Measurements from ENCODE around the gene CLCN4. TPM values are rescaled to one million over a fixed set of nuclear protein-coding genes. Genes with fewer than 3 reads are reported as not detected.

Gene CLCN4
- total and polyA plus RNA-seq, 2 donors (not counting 1 experiment from before 2014, with no cell fraction given) = 7.7 to 9.1 TPM

DNA sequence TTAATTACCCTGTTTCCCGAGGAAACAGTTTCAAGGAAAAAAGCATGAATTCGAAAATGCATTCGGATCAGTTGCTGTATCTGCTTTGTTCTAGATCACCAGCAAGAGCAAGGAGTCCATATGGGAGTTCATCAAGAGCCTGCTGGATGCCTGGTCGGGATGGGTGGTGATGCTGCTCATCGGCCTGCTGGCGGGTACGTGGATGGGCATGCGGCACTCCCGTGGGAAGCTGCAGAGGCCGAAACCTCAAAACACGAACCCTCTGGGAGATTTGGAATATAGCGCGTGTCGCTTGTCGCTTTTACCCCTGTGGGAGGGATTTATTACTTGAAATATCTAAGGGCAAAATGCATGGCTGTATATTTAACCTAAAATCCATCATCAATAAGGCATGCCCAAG, 30.6 kb downstream of the CLCN4 start:
- no peak overlapping the region for H3K4me2 ChIP-seq (replicated peaks; ENCODE audit: low read depth, low read length, poor library complexity, severe bottlenecking)
- peaks cover 24% of the 10 kb centered on the region for H3K79me2 ChIP-seq (ENCODE audit: control insufficient read depth, insufficient read depth, low read length)
- H3K9me3 Mint-ChIP-seq (ENCODE audit: insufficient read depth) = no peaks in the 10 kb centered on the region
- no peak overlapping the region for H2AFZ ChIP-seq (ENCODE audit: insufficient read depth, low read depth, low read length, poor library complexity, severe bottlenecking)
- H3K9me3 ChIP-seq (ENCODE audit: control extremely low read depth in 1 of 3, control insufficient read depth in 2 of 3, insufficient read depth in 1 of 3, low read length in 2 of 3) = no peaks in the 10 kb centered on the region
- ATAC-seq (ENCODE audit: low read depth) (no peak), DNase-seq (no peak)
- H3K4me3 ChIP-seq (ENCODE audit: control extremely low read depth in 1 of 5, extremely low read depth in 1 of 5, insufficient read depth in 1 of 5, low read depth in 2 of 5, low read length in 4 of 5) = no peak overlapping the region
- TF ChIP-seq CTCF (IDR thresholded peaks at IDR 0.05) (no peak), EZH2 (IDR thresholded peaks at IDR 0.05; ENCODE audit: borderline replicate concordance, insufficient read depth, low read depth, low read length, poor library complexity, severe bottlenecking) (no peak)
- H3K27me3 Mint-ChIP-seq = no peaks in the 10 kb centered on the region
- peaks cover 5% of the 10 kb centered on the region for H4K20me1 ChIP-seq (ENCODE audit: control insufficient read depth, insufficient read depth, low read length, poor library complexity, severe bottlenecking)
- peaks cover 0 to 21% of the 10 kb centered on the region in 2 experiments for H3K36me3 ChIP-seq (replicated peaks in 1 of 2; ENCODE audit: control extremely low read depth in 1 of 2, control insufficient read depth in 1 of 2, extremely low read depth in 1 of 2, insufficient read depth in 2 of 2, low read length in 1 of 2)
- H3K4me1 ChIP-seq (ENCODE audit: control insufficient read depth in 2 of 2, insufficient read depth in 2 of 2, low read length in 2 of 2) = no peaks in the 10 kb centered on the region
- H3K9ac ChIP-seq (ENCODE audit: low read length) = no peak overlapping the region
- no peak overlapping the region for H3K4me3 Mint-ChIP-seq
- H3K4me1 Mint-ChIP-seq = peaks cover 13% of the 10 kb centered on the region
- no peak overlapping the region for H3K27ac ChIP-seq (ENCODE audit: low read length in 2 of 2)
- ChIA-PET POLR2A (no interaction called here), CTCF (interaction anchor here (1.5 to 6.8 kb wide), 5 partner anchors 65 to 950 kb away, joined by 3 to 133 read pairs (median 96); partner anchors contain the start of gene MID1)
- peak overlapping the region; percentile 65 for H3K27ac Mint-ChIP-seq
- no peaks in the 10 kb centered on the region for H3K27me3 ChIP-seq (replicated peaks in 1 of 4; ENCODE audit: control extremely low read depth in 1 of 4, control insufficient read depth in 3 of 4, insufficient read depth in 4 of 4, low read length in 3 of 4)
- intact Hi-C loops (cut with micrococcal nuclease) = no loop called here
- 99% methylated on average over 7 of the region's 15 CpGs for WGBS (ENCODE audit: insufficient coverage)

- Histone ChIP-seq H2AFZ (ENCODE audit: insufficient read depth, low read depth, low read length, poor library complexity, severe bottlenecking) (no peak overlapping the region), H3K27me3 (replicated peaks in 1 of 4; ENCODE audit: control extremely low read depth in 1 of 4, control insufficient read depth in 3 of 4, insufficient read depth in 4 of 4, low read length in 3 of 4) (no peaks in the 10 kb centered on the region), H3K9me3 (ENCODE audit: control extremely low read depth in 1 of 3, control insufficient read depth in 2 of 3, insufficient read depth in 1 of 3, low read length in 2 of 3) (no peaks in the 10 kb centered on the region), H3K4me1 (ENCODE audit: control insufficient read depth in 2 of 2, insufficient read depth in 2 of 2, low read length in 2 of 2) (no peaks in the 10 kb centered on the region), H4K20me1 (ENCODE audit: control insufficient read depth, insufficient read depth, low read length, poor library complexity, severe bottlenecking) (no peaks in the 10 kb centered on the region), H3K27ac (ENCODE audit: low read length in 2 of 2) (no peak overlapping the region), H3K79me2 (ENCODE audit: control insufficient read depth, insufficient read depth, low read length) (peaks cover 7% of the 10 kb centered on the region), H3K36me3 (replicated peaks in 1 of 2; ENCODE audit: control extremely low read depth in 1 of 2, control insufficient read depth in 1 of 2, extremely low read depth in 1 of 2, insufficient read depth in 2 of 2, low read length in 1 of 2) (peaks cover 0 to 21% of the 10 kb centered on the region in 2 experiments), H3K4me2 (replicated peaks; ENCODE audit: low read depth, low read length, poor library complexity, severe bottlenecking) (no peak overlapping the region), H3K4me3 (ENCODE audit: control extremely low read depth in 1 of 5, extremely low read depth in 1 of 5, insufficient read depth in 1 of 5, low read depth in 2 of 5, low read length in 4 of 5) (no peak overlapping the region), H3K9ac (ENCODE audit: low read length) (no peak overlapping the region)
- Mint-ChIP-seq H3K27ac (peak overlapping the region; percentile 32), H3K4me1 (peaks cover 14% of the 10 kb centered on the region), H3K4me3 (no peak overlapping the region), H3K27me3 (no peaks in the 10 kb centered on the region), H3K9me3 (ENCODE audit: insufficient read depth) (no peaks in the 10 kb centered on the region)
- intact Hi-C loops (cut with micrococcal nuclease) = loop anchor here (1.0 kb wide), 5 partner anchors 28 to 948 kb away; no protein-coding TSS in a partner anchor
- ChIA-PET POLR2A (interaction anchor here (0.6 kb wide), 1 partner anchor 848 kb away, joined by 8 read pairs; no protein-coding TSS in a partner anchor), CTCF (interaction anchor here (0.6 to 6.8 kb wide), 52 partner anchors 9 to 966 kb away, joined by 3 to 133 read pairs (median 4); partner anchors contain the start of gene MID1)
- 24% methylated on average over 3 of the region's 16 CpGs for WGBS (ENCODE audit: insufficient coverage)
- DNase-seq (peak; percentile 80), ATAC-seq (ENCODE audit: low read depth) (peak; percentile 76)
- TF ChIP-seq EZH2 (IDR thresholded peaks at IDR 0.05; ENCODE audit: borderline replicate concordance, insufficient read depth, low read depth, low read length, poor library complexity, severe bottlenecking) (no peak), CTCF (IDR thresholded peaks at IDR 0.05) (peak; percentile 51)
Observed at GRCh38 chrX:10189317-10190268, 32.8 kb downstream of the CLCN4 start.
